H9 (cell line): ENCODE measurements around the gene WDFY3. TPM values are rescaled to one million over a fixed set of nuclear protein-coding genes. Genes with fewer than 3 reads are reported as not detected.

Experiments
- DNase-seq: peaks from one replicate; pipeline ENCODE4 v3.0.0-alpha.2; 2017
- H2AFZ ChIP-seq: one replicate; pipeline ENCODE4 v1.6.1; 2013; ENCODE audit warnings: mild to moderate bottlenecking, low read length, control low read depth, moderate library complexity
- H2AK5ac ChIP-seq: 2 replicates; pipeline ENCODE4 v1.6.1; 2013; ENCODE audit warnings: low read length, control low read depth, mixed read lengths; ENCODE audit not compliant: insufficient read length
- H2BK120ac ChIP-seq: one replicate; pipeline ENCODE4 v1.6.1; 2013; ENCODE audit warnings: low read depth, mild to moderate bottlenecking, low read length, control low read depth, inconsistent platforms; ENCODE audit not compliant: poor library complexity, severe bottlenecking
- H2BK12ac ChIP-seq: 2 replicates; pipeline ENCODE4 v1.6.1; 2013; ENCODE audit warnings: low read length, control low read depth, mixed read lengths, low read depth; ENCODE audit not compliant: insufficient read length
- H2BK15ac ChIP-seq: 2 replicates; pipeline ENCODE4 v1.6.1; 2013; ENCODE audit warnings: low read depth, low read length, control low read depth
- H2BK20ac ChIP-seq: one replicate; pipeline ENCODE4 v1.6.1; 2013; ENCODE audit warnings: low read depth, mild to moderate bottlenecking, low read length, control low read depth, inconsistent platforms; ENCODE audit not compliant: poor library complexity, severe bottlenecking
- H2BK5ac ChIP-seq: 2 replicates; pipeline ENCODE4 v1.6.1; 2013; ENCODE audit warnings: low read length, control low read depth, mixed read lengths; ENCODE audit not compliant: insufficient read length
- H3K14ac ChIP-seq: 2 replicates; pipeline ENCODE4 v1.6.1; 2013; ENCODE audit warnings: low read length, control low read depth; ENCODE audit not compliant: insufficient read depth
- H3K18ac ChIP-seq: 2 replicates; pipeline ENCODE4 v1.6.1; 2013; ENCODE audit warnings: low read depth, mild to moderate bottlenecking, mixed read lengths, low read length, control low read depth; ENCODE audit not compliant: insufficient read length
- H3K23ac ChIP-seq: 2 replicates; pipeline ENCODE4 v1.6.1; 2013; ENCODE audit warnings: low read length, control low read depth, mixed read lengths, low read depth; ENCODE audit not compliant: insufficient read length
- H3K23me2 ChIP-seq: 2 replicates; pipeline ENCODE4 v1.6.1; 2013; ENCODE audit warnings: low read depth, mild to moderate bottlenecking, mixed read lengths, low read length, control low read depth; ENCODE audit not compliant: insufficient read length, poor library complexity, severe bottlenecking
- H3K27ac ChIP-seq: 2 replicates; pipeline ENCODE4 v1.5.1; 2013; ENCODE audit warnings: low read length, control low read depth, mixed read lengths, low read depth; ENCODE audit not compliant: insufficient read length
- H3K27me3 ChIP-seq: 2 replicates; pipeline ENCODE4 v1.6.1; 2013; ENCODE audit warnings: low read length, control low read depth, inconsistent platforms; ENCODE audit not compliant: insufficient read depth
- H3K4ac ChIP-seq: 2 replicates; pipeline ENCODE4 v1.6.1; 2013; ENCODE audit warnings: low read depth, mild to moderate bottlenecking, control low read depth, inconsistent platforms, low read length, moderate library complexity
- H3K4me1 ChIP-seq: 2 replicates; pipeline ENCODE4 v1.6.1; 2013; ENCODE audit warnings: low read length, control low read depth, inconsistent platforms; ENCODE audit not compliant: insufficient read depth
- H3K4me2 ChIP-seq: 2 replicates; pipeline ENCODE4 v1.6.1; 2013; ENCODE audit warnings: low read length, control low read depth, mixed read lengths; ENCODE audit not compliant: insufficient read length, insufficient read depth
- H3K56ac ChIP-seq: 2 replicates; pipeline ENCODE4 v1.6.1; 2013; ENCODE audit warnings: low read depth, mild to moderate bottlenecking, mixed read lengths, low read length, control low read depth; ENCODE audit not compliant: insufficient read length
- H3K79me1 ChIP-seq: 2 replicates; pipeline ENCODE4 v1.6.1; 2013; ENCODE audit warnings: low read depth, mild to moderate bottlenecking, moderate library complexity, low read length, control low read depth, inconsistent platforms; ENCODE audit not compliant: insufficient read depth, poor library complexity, severe bottlenecking
- H3K79me2 ChIP-seq: 2 replicates; pipeline ENCODE4 v1.6.1; 2013; ENCODE audit warnings: low read length, control low read depth, inconsistent platforms; ENCODE audit not compliant: insufficient read depth
- H3K9ac ChIP-seq: 2 replicates; pipeline ENCODE4 v1.6.1; 2013; ENCODE audit warnings: low read length, control low read depth, mixed read lengths; ENCODE audit not compliant: insufficient read length; ENCODE audit errors: extremely low read depth
- H3K9me3 ChIP-seq: one replicate; pipeline ENCODE4 v1.6.1; 2013; ENCODE audit warnings: low read depth, low read length, inconsistent platforms; ENCODE audit not compliant: control insufficient read depth
- H3T11ph ChIP-seq: one replicate; pipeline ENCODE4 v1.6.1; 2013; ENCODE audit warnings: mild to moderate bottlenecking, low read length, control low read depth, inconsistent platforms
- H4K20me1 ChIP-seq: one replicate; pipeline ENCODE4 v1.6.1; 2013; ENCODE audit not compliant: control insufficient read depth, insufficient read length, insufficient read depth
- H4K5ac ChIP-seq: 2 replicates; pipeline ENCODE4 v1.6.1; 2013; ENCODE audit warnings: low read depth, mild to moderate bottlenecking, mixed read lengths, low read length, control low read depth; ENCODE audit not compliant: insufficient read length
- H4K8ac ChIP-seq: replicated peaks from 2 replicates; pipeline ENCODE4 v1.6.1; 2013; ENCODE audit warnings: low read length, control low read depth, mixed read lengths, low read depth; ENCODE audit not compliant: insufficient read length
- H4K91ac ChIP-seq: 2 replicates; pipeline ENCODE4 v1.6.1; 2013; ENCODE audit warnings: low read depth, mild to moderate bottlenecking, moderate library complexity, mixed read lengths, low read length, control low read depth; ENCODE audit not compliant: insufficient read length
- H3K27ac Mint-ChIP-seq, 3 experiments: 2 replicates in 2 of 3; 3 replicates in 1 of 3; pipeline ENCODE4 v1.8.0; 2020 to 2021; ENCODE audit warnings: mixed read lengths in 3 of 3, mild to moderate bottlenecking in 1 of 3, moderate library complexity in 1 of 3
- H3K27me3 Mint-ChIP-seq: 2 replicates; pipeline ENCODE4 v1.8.0; 2021; ENCODE audit warnings: low read depth, mild to moderate bottlenecking, moderate library complexity, mixed read lengths
- H3K36me3 Mint-ChIP-seq, 3 experiments: 2 replicates in 2 of 3; 3 replicates in 1 of 3; pipeline ENCODE4 v1.8.0; 2020 to 2021; ENCODE audit warnings: low read depth in 3 of 3, mixed read lengths in 3 of 3; ENCODE audit not compliant: insufficient read depth in 1 of 3
- H3K4me1 Mint-ChIP-seq, 2 experiments: 2 replicates each; pipeline ENCODE4 v1.8.0; 2020; ENCODE audit warnings: mixed read lengths in 2 of 2
- H3K4me3 Mint-ChIP-seq, 2 experiments: 2 replicates in 1 of 2; 3 replicates in 1 of 2; pipeline ENCODE4 v1.8.0; 2020 to 2021; ENCODE audit warnings: mild to moderate bottlenecking in 2 of 2, mixed read lengths in 2 of 2, moderate library complexity in 1 of 2
- H3K9me3 Mint-ChIP-seq, 2 experiments: 2 replicates in 1 of 2; 3 replicates in 1 of 2; pipeline ENCODE4 v1.8.0; 2020; ENCODE audit warnings: mild to moderate bottlenecking in 2 of 2, mixed read lengths in 2 of 2, moderate library complexity in 1 of 2
- WGBS: extraction: QIAGEN DNeasy Blood & Tissue Kit; methylation state at CpG from one replicate; pipeline ENCODE4 v1.1.7; 2013; ENCODE audit warnings: missing lambda C conversion rate, low lambda C conversion rate, mixed read lengths; ENCODE audit not compliant: insufficient read length; ENCODE audit errors: extremely low coverage; 5-methylcytosine and 5-hydroxymethylcytosine counted together
- total RNA-seq: library from RNA; stranded (reverse); gene quantifications from 2 replicates; pipeline ENCODE4 v1.2.1, GENCODE V29; 2021
- TF ChIP-seq, protein P1 (sequence below): fragments of 200-600 bp; sonication (generic); conservative IDR thresholded peaks from 3 replicates; pipeline ENCODE4 v1.8.0; 2021; ENCODE audit warnings: antibody characterized with exemption, mild to moderate bottlenecking

Gene WDFY3
- total RNA-seq, 1 experiment from 2014 or later = 54.6 TPM

DNA sequence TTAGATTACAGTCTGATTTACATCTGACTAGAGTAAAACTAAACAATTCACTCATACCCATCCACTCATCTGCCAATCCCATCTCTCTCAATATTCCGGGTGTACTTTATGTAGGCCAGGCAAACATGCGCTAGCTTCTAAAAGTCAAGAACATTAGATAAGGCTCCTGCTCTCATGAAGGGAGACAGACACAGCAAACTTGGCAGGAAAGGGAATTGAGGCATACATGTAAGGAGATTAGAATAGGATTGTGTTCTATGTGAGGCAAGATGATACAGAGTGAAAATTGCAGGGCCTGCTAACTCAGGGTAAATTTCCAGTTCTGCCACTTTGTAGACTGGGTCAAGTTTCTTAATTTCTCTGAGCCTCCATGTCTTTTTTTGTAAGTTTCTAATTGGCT lies 247.8 kb downstream of the WDFY3 start:
- H3K36me3 Mint-ChIP-seq = peaks cover 22 to 73% (median 54%) of the 10 kb centered on the region in 3 experiments; a peak in 6 of 7 replicates
- H3K27ac Mint-ChIP-seq = no peak overlapping the region
- Histone ChIP-seq H2BK120ac (no peak overlapping the region), H2AK5ac (no peak overlapping the region), H2BK15ac (no peak overlapping the region), H3T11ph (no peak overlapping the region), H3K27me3 (no peaks in the 10 kb centered on the region), H2AFZ (no peak overlapping the region), H3K56ac (no peak overlapping the region), H3K27ac (no peak overlapping the region), H3K4ac (no peak overlapping the region), H3K18ac (no peak overlapping the region), H3K9ac (no peak overlapping the region), H4K8ac (no peak overlapping the region), H3K23me2 (no peaks in the 10 kb centered on the region), H4K91ac (no peak overlapping the region), H3K79me1 (no peaks in the 10 kb centered on the region), H2BK5ac (no peak overlapping the region), H3K4me2 (no peak overlapping the region), H2BK12ac (no peak overlapping the region), H3K4me1 (no peaks in the 10 kb centered on the region), H3K14ac (no peak overlapping the region), H2BK20ac (no peak overlapping the region), H4K5ac (no peak overlapping the region), H3K9me3 (no peaks in the 10 kb centered on the region), H3K79me2 (no peaks in the 10 kb centered on the region), H4K20me1 (no peaks in the 10 kb centered on the region), H3K23ac (no peak overlapping the region)
- no peaks in the 10 kb centered on the region for H3K9me3 Mint-ChIP-seq
- no peak overlapping the region for H3K4me3 Mint-ChIP-seq
- H3K4me1 Mint-ChIP-seq = 0 out of 4 replicates have a peak, but pooled peaks cover 0 to 3% of the 10 kb centered on the region in 2 experiments
- H3K27me3 Mint-ChIP-seq = no peaks in the 10 kb centered on the region
- TF ChIP-seq, protein P1, sequence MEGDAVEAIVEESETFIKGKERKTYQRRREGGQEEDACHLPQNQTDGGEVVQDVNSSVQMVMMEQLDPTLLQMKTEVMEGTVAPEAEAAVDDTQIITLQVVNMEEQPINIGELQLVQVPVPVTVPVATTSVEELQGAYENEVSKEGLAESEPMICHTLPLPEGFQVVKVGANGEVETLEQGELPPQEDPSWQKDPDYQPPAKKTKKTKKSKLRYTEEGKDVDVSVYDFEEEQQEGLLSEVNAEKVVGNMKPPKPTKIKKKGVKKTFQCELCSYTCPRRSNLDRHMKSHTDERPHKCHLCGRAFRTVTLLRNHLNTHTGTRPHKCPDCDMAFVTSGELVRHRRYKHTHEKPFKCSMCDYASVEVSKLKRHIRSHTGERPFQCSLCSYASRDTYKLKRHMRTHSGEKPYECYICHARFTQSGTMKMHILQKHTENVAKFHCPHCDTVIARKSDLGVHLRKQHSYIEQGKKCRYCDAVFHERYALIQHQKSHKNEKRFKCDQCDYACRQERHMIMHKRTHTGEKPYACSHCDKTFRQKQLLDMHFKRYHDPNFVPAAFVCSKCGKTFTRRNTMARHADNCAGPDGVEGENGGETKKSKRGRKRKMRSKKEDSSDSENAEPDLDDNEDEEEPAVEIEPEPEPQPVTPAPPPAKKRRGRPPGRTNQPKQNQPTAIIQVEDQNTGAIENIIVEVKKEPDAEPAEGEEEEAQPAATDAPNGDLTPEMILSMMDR = no peak
- no CpG with 5 or more reads among the region's 2 CpGs for WGBS
- no peak for DNase-seq
